ENCODE data around the gene CHST15.

The CHST15 gene

DNA sequence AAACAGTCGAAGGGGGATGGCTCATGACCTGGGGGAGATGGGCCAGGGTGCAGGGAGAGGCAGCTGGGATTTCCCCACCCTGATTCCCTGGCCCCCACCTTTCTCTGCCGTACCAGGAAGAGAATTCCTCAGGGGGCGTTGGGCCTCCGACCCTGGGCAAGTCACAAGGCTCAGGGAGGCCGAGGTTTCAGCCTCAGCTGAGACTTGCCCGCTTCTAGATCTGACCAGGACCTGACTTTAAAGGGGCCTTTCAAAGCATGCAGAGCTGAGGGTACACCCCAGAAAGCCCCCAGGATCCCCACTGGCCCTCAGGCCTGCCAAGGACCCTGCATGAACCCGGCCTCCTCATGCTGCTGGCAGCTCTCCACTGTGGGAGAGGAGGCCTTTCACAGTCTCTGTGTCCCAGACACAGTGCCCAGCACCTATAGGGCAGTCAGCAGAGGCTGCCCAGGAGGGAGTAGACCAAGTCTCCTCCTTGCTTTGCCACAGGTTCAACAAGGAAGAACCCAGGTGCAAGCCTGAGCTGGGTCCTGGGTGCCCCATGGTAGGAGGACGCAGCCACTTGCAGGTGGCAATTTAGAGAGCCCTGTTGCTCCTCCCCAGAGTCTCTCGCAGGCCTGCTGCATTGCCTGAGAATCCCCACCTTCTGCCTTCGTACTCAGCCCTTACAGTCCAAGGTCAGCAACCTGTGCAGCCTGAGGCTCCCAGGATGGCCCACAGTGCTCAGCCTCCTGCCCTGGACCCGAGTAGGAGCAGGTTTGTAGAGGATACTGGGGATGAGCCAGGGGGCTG, 89.3 kb downstream of the CHST15 start:
- Histone ChIP-seq H3K36me3 (ENCODE audit: insufficient read depth) (peaks cover 8% of the 10 kb centered on the region; the same call in 1 of the 2 replicates), H3K79me2 (ENCODE audit: insufficient read depth, low read depth) (peaks cover 7% of the 10 kb centered on the region; the same call in 1 of the 2 replicates), H3K4me1 (ENCODE audit: low read depth, poor library complexity, severe bottlenecking) (peaks cover 81% of the 10 kb centered on the region), H3K4me2 (no peak overlapping the region), H4K20me1 (ENCODE audit: insufficient read depth) (no peaks in the 10 kb centered on the region; the same call in 1 of the 2 replicates), H3K27ac (peak overlapping the region; percentile 18; the same call in 1 of the 2 replicates), H3K27me3 (ENCODE audit: insufficient read depth, low read depth) (no peaks in the 10 kb centered on the region), H2AFZ (ENCODE audit: low read depth) (no peak overlapping the region), H3K4me3 (IDR thresholded peaks at IDR 0.05; ENCODE audit: insufficient read depth, low read depth, low read length) (no peak overlapping the region), H3K9ac (no peak overlapping the region)
- TF ChIP-seq, protein P1, sequence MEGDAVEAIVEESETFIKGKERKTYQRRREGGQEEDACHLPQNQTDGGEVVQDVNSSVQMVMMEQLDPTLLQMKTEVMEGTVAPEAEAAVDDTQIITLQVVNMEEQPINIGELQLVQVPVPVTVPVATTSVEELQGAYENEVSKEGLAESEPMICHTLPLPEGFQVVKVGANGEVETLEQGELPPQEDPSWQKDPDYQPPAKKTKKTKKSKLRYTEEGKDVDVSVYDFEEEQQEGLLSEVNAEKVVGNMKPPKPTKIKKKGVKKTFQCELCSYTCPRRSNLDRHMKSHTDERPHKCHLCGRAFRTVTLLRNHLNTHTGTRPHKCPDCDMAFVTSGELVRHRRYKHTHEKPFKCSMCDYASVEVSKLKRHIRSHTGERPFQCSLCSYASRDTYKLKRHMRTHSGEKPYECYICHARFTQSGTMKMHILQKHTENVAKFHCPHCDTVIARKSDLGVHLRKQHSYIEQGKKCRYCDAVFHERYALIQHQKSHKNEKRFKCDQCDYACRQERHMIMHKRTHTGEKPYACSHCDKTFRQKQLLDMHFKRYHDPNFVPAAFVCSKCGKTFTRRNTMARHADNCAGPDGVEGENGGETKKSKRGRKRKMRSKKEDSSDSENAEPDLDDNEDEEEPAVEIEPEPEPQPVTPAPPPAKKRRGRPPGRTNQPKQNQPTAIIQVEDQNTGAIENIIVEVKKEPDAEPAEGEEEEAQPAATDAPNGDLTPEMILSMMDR (conservative IDR thresholded peaks at IDR 0.05; ENCODE audit: low read depth, low read length), result no peak

DNA sequence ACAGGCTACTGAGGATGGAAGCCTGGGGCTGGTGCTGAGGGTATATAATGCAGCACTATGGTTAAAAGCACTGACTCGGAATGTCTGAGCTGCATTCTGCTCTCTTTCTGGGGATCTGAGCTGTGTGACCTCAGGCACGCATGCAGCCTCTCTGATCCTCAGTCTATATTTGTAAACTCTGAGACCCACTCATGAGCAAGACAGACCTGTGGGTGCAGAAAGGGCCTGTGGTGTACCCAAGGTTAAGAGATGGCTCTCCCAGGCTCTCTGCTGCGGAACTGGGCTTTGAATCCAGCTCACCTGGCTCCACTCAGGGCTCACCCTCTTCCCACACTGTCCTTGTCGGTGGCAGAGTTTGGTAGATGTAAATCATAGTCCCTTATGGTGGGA, 89.9 kb downstream of the CHST15 start:
- H3K9ac ChIP-seq, result no peak overlapping the region
- peaks cover 4% of the 10 kb centered on the region; the same call in 1 of the 2 replicates for H3K79me2 ChIP-seq (ENCODE audit: insufficient read depth, low read depth)
- peaks cover 87% of the 10 kb centered on the region for H3K4me1 ChIP-seq (ENCODE audit: low read depth, poor library complexity, severe bottlenecking)
- H4K20me1 ChIP-seq (ENCODE audit: insufficient read depth), result no peaks in the 10 kb centered on the region; the same call in 1 of the 2 replicates
- H3K4me2 ChIP-seq, result no peak overlapping the region
- no peak overlapping the region for H2AFZ ChIP-seq (ENCODE audit: low read depth)
- no peak overlapping the region; the same call in 1 of the 2 replicates for H3K27ac ChIP-seq
- no peak overlapping the region for H3K4me3 ChIP-seq (IDR thresholded peaks at IDR 0.05; ENCODE audit: insufficient read depth, low read depth, low read length)
- H3K27me3 ChIP-seq (ENCODE audit: insufficient read depth, low read depth), result no peaks in the 10 kb centered on the region
- TF ChIP-seq, protein P1 (conservative IDR thresholded peaks at IDR 0.05; ENCODE audit: low read depth, low read length), result no peak
- H3K36me3 ChIP-seq (ENCODE audit: insufficient read depth), result peaks cover 4% of the 10 kb centered on the region; the same call in 1 of the 2 replicates

DNA sequence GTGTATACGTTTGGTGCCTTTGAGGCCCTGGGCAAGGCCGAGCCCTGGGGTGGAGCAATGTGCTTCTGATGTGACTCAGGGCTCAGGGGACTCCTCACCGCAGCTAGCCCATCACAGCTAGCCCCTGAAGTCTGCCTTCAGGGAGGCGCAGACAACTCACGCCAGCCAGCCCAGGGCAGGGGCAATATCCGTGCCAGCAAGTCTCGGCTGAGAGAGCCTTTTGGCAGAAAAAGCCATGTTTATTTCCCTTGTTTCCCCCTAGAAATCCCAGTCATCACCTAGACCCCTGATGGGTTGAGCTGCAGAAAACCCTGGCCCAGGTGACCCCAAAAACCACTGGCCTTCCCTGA, 90.4 kb downstream of the CHST15 start:
- H3K9ac ChIP-seq, result no peak overlapping the region
- H3K79me2 ChIP-seq (ENCODE audit: insufficient read depth, low read depth), result peaks cover 4% of the 10 kb centered on the region; the same call in 1 of the 2 replicates
- TF ChIP-seq, protein P1 (conservative IDR thresholded peaks at IDR 0.05; ENCODE audit: low read depth, low read length), result no peak
- no peak overlapping the region for H2AFZ ChIP-seq (ENCODE audit: low read depth)
- peaks cover 92% of the 10 kb centered on the region for H3K4me1 ChIP-seq (ENCODE audit: low read depth, poor library complexity, severe bottlenecking)
- no peak overlapping the region for H3K4me2 ChIP-seq
- no peaks in the 10 kb centered on the region for H3K27me3 ChIP-seq (ENCODE audit: insufficient read depth, low read depth)
- H3K4me3 ChIP-seq (IDR thresholded peaks at IDR 0.05; ENCODE audit: insufficient read depth, low read depth, low read length), result no peak overlapping the region
- no peaks in the 10 kb centered on the region; the same call in 1 of the 2 replicates for H4K20me1 ChIP-seq (ENCODE audit: insufficient read depth)
- peaks cover 4% of the 10 kb centered on the region; the same call in 1 of the 2 replicates for H3K36me3 ChIP-seq (ENCODE audit: insufficient read depth)
- no peak overlapping the region; the same call in 1 of the 2 replicates for H3K27ac ChIP-seq

DNA sequence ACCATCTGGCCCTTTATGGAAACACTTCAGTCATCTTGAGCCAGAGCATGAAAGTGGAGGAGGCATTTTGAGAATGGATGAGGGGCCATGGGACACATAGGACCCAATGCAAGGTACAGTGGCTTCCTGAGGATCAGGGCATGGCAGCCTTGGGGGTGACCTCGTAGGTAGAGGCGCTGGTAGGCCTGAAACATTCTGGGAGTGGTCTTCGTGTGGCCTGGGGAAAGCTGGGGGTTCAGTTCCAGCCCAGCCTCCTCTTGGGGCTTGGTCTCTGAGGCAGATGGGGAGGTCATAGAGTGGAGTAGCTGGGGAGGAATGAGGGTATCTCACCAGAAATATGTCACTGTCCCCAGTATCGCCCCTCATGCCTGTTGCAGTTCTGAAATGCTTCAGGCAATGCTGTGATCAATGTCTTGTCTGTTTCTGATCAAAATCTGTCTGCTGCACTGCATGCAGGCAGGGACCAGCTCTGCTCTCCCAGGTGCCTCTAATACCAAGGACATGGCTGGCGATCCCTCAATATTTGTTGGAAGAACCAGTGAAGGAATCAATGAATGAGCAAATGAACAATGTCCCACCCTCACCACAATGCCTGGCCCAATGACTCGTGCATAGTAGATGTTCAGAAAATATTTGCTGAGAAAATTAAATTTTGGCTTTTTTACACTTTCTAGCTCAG, 90.9 kb downstream of the CHST15 start:
- no peaks in the 10 kb centered on the region for H3K27me3 ChIP-seq (ENCODE audit: insufficient read depth, low read depth)
- no peak overlapping the region for H3K4me3 ChIP-seq (IDR thresholded peaks at IDR 0.05; ENCODE audit: insufficient read depth, low read depth, low read length)
- H3K27ac ChIP-seq, result no peak overlapping the region; the same call in 1 of the 2 replicates
- no peak overlapping the region for H2AFZ ChIP-seq (ENCODE audit: low read depth)
- peaks cover 2% of the 10 kb centered on the region; the same call in 1 of the 2 replicates for H3K36me3 ChIP-seq (ENCODE audit: insufficient read depth)
- peaks cover 4% of the 10 kb centered on the region; the same call in 1 of the 2 replicates for H3K79me2 ChIP-seq (ENCODE audit: insufficient read depth, low read depth)
- TF ChIP-seq, protein P1 (conservative IDR thresholded peaks at IDR 0.05; ENCODE audit: low read depth, low read length), result no peak
- no peak overlapping the region for H3K9ac ChIP-seq
- H3K4me1 ChIP-seq (ENCODE audit: low read depth, poor library complexity, severe bottlenecking), result peaks cover 92% of the 10 kb centered on the region
- H4K20me1 ChIP-seq (ENCODE audit: insufficient read depth), result no peaks in the 10 kb centered on the region; the same call in 1 of the 2 replicates
- no peak overlapping the region for H3K4me2 ChIP-seq
